H1 (cell line): ENCODE data around the gene KIF26B. TPM values are rescaled to one million over a fixed set of nuclear protein-coding genes. Genes with fewer than 3 reads are reported as not detected.

Experiments used
- CTCF ChIA-PET: fragments of 300-600 bp; sonication (Branson Sonifier 250); formaldehyde crosslinking; loops from one replicate; lab custom pipeline; 2021; ENCODE audit not compliant: partially characterized antibody; lab: Charles Lee
- POLR2A ChIA-PET: fragments of 300-600 bp; sonication (Branson Sonifier 250); formaldehyde crosslinking; loops from one replicate; lab custom pipeline; 2021; ENCODE audit warnings: inconsistent platforms; ENCODE audit not compliant: partially characterized antibody; lab: Charles Lee
- DNase-seq, 2 experiments: peaks; one replicate each; pipeline versions ENCODE4 v3.0.0 to v3.0.0-alpha.2; 2010 to 2022; ENCODE audit warnings: low spot score in 2 of 2, low read depth in 1 of 2, mixed read lengths in 1 of 2
- FAIRE-seq: peaks from 2 replicates; lab custom pipeline; 2011; peaks lifted over from hg19 to GRCh38; lab: Jason Lieb, UNC
- H2AFZ ChIP-seq: 2 replicates; pipeline ENCODE4 v1.8.1; 2012; ENCODE audit warnings: low read length, inconsistent platforms
- H2AK5ac ChIP-seq: 2 replicates; pipeline ENCODE4 v1.6.1; 2013; ENCODE audit warnings: low read depth, low read length
- H2BK120ac ChIP-seq: replicated peaks from 2 replicates; pipeline ENCODE3; 2013; ENCODE audit warnings: low read depth, low read length, inconsistent platforms
- H2BK12ac ChIP-seq: 2 replicates; pipeline ENCODE4 v1.6.1; 2013; ENCODE audit warnings: low read depth, low read length
- H2BK15ac ChIP-seq: 2 replicates; pipeline ENCODE4 v1.6.1; 2013; ENCODE audit warnings: low read length
- H2BK20ac ChIP-seq: 2 replicates; pipeline ENCODE4 v1.6.1; 2013; ENCODE audit warnings: low read length
- H2BK5ac ChIP-seq: 2 replicates; pipeline ENCODE4 v1.6.1; 2013; ENCODE audit warnings: low read depth, low read length
- H3K14ac ChIP-seq: 2 replicates; pipeline ENCODE4 v1.6.1; 2013; ENCODE audit warnings: inconsistent platforms; ENCODE audit not compliant: insufficient read length
- H3K18ac ChIP-seq: 2 replicates; pipeline ENCODE4 v1.6.1; 2013; ENCODE audit warnings: low read length; ENCODE audit errors: extremely low read depth
- H3K23ac ChIP-seq: 2 replicates; pipeline ENCODE4 v1.6.1; 2013; ENCODE audit warnings: inconsistent platforms; ENCODE audit not compliant: insufficient read length
- H3K23me2 ChIP-seq: 2 replicates; pipeline ENCODE4 v1.6.1; 2013; ENCODE audit warnings: low read depth, low read length
- H3K27ac ChIP-seq: 2 replicates; pipeline ENCODE4 v1.6.1; 2011; ENCODE audit warnings: low read depth, low read length, inconsistent platforms
- H3K27me3 ChIP-seq, 4 experiments: replicated peaks in 1 of 4; 1 replicate in 1 of 4; 2 replicates in 3 of 4; pipeline versions ENCODE4 v1.6.1 to v1.8.1; 2011 to 2013; ENCODE audit warnings: low read length in 3 of 4, mild to moderate bottlenecking in 3 of 4, inconsistent platforms in 2 of 4, mixed read lengths in 2 of 4, moderate library complexity in 1 of 4; ENCODE audit not compliant: control insufficient read depth in 3 of 4, insufficient read depth in 3 of 4; ENCODE audit errors: extremely low read depth in 1 of 4
- H3K36me3 ChIP-seq, 4 experiments: 2 replicates each; pipeline versions ENCODE4 v1.6.1 to v1.8.1; 2011 to 2013; ENCODE audit warnings: mild to moderate bottlenecking in 4 of 4, low read length in 3 of 4, moderate library complexity in 2 of 4, control low read depth in 1 of 4, inconsistent platforms in 1 of 4; ENCODE audit not compliant: insufficient read depth in 4 of 4, control insufficient read depth in 2 of 4
- H3K4ac ChIP-seq: replicated peaks from 2 replicates; pipeline ENCODE3; 2013; ENCODE audit warnings: low read length, low read depth, mixed read lengths, inconsistent platforms; ENCODE audit not compliant: insufficient read length
- H3K4me1 ChIP-seq, 4 experiments: replicated peaks in 1 of 4; 1 replicate in 1 of 4; 2 replicates in 3 of 4; pipeline versions ENCODE4 v1.6.1 to v1.8.1; 2011 to 2013; ENCODE audit warnings: low read length in 3 of 4, inconsistent platforms in 2 of 4, mixed read lengths in 1 of 4; ENCODE audit not compliant: insufficient read depth in 4 of 4, control insufficient read depth in 3 of 4
- H3K4me2 ChIP-seq, 2 experiments: 2 replicates each; pipeline versions ENCODE4 v1.6.1 to v1.8.1; 2011 to 2013; ENCODE audit warnings: low read depth in 2 of 2, low read length in 2 of 2, control low read depth in 1 of 2, inconsistent platforms in 1 of 2, mild to moderate bottlenecking in 1 of 2; ENCODE audit not compliant: insufficient read depth in 1 of 2
- H3K4me3 ChIP-seq, 4 experiments: fragments of 200-600, 300-600 bp in 1 of 4; sonication (generic), shearing (Covaris generic), sonication (Bioruptor Twin) in 1 of 4; 2 replicates each; pipeline versions ENCODE4 v1.5.1 to v1.8.1; 2011 to 2016; ENCODE audit warnings: low read length in 4 of 4, low read depth in 3 of 4, control low read depth in 2 of 4, inconsistent platforms in 2 of 4, mild to moderate bottlenecking in 2 of 4, mixed read lengths in 1 of 4, moderate library complexity in 1 of 4; ENCODE audit not compliant: insufficient read depth in 2 of 4; ENCODE audit errors: extremely low read depth in 1 of 4
- H3K56ac ChIP-seq: replicated peaks from 2 replicates; pipeline ENCODE3; 2013; ENCODE audit warnings: low read depth, mild to moderate bottlenecking, mixed read lengths, low read length, inconsistent platforms; ENCODE audit not compliant: insufficient read length
- H3K79me1 ChIP-seq: 2 replicates; pipeline ENCODE4 v1.6.1; 2013; ENCODE audit warnings: low read depth, low read length, control low read depth
- H3K79me2 ChIP-seq, 2 experiments: 2 replicates each; pipeline versions ENCODE4 v1.6.1 to v1.8.1; 2012 to 2013; ENCODE audit warnings: low read length in 2 of 2, mild to moderate bottlenecking in 2 of 2, inconsistent platforms in 1 of 2; ENCODE audit not compliant: insufficient read depth in 2 of 2, control insufficient read depth in 1 of 2
- H3K9ac ChIP-seq, 4 experiments: replicated peaks in 1 of 4; 1 replicate in 1 of 4; 2 replicates in 3 of 4; pipeline versions ENCODE4 v1.6.1 to v1.8.1; 2011 to 2013; ENCODE audit warnings: low read depth in 3 of 4, low read length in 3 of 4, control low read depth in 2 of 4, mild to moderate bottlenecking in 2 of 4, moderate library complexity in 2 of 4, inconsistent platforms in 1 of 4; ENCODE audit errors: extremely low read depth in 1 of 4
- H3K9me3 ChIP-seq, 2 experiments: 2 replicates each; pipeline versions ENCODE4 v1.6.1 to v1.8.1; 2012 to 2013; ENCODE audit warnings: mild to moderate bottlenecking in 2 of 2, moderate library complexity in 2 of 2, control low read depth in 1 of 2, inconsistent platforms in 1 of 2, low read depth in 1 of 2, low read length in 1 of 2, mixed read lengths in 1 of 2; ENCODE audit not compliant: insufficient read depth in 2 of 2
- H4K20me1 ChIP-seq, 2 experiments: replicated peaks in 1 of 2; 2 replicates each; pipeline versions ENCODE3 to v1.8.1; 2011 to 2013; ENCODE audit warnings: inconsistent platforms in 2 of 2, low read length in 2 of 2, mild to moderate bottlenecking in 1 of 2; ENCODE audit not compliant: insufficient read depth in 2 of 2, control insufficient read depth in 1 of 2
- H4K5ac ChIP-seq: 2 replicates; pipeline ENCODE4 v1.6.1; 2013; ENCODE audit warnings: low read length, low read depth, mixed read lengths, inconsistent platforms; ENCODE audit not compliant: insufficient read length
- H4K8ac ChIP-seq: 2 replicates; pipeline ENCODE4 v1.8.0; 2013; ENCODE audit warnings: mild to moderate bottlenecking, moderate library complexity, low read length, inconsistent platforms; ENCODE audit not compliant: insufficient read depth; ENCODE audit errors: extremely low read depth
- H4K91ac ChIP-seq: replicated peaks from 2 replicates; pipeline ENCODE3; 2013; ENCODE audit warnings: low read length, mixed read lengths, inconsistent platforms; ENCODE audit not compliant: insufficient read length
- ATF3 ChIP-seq: IDR thresholded peaks from 2 replicates; pipeline ENCODE4 v1.6.1; 2011; ENCODE audit warnings: low read depth, mild to moderate bottlenecking, low read length; ENCODE audit not compliant: insufficient read depth
- BCL11A ChIP-seq, 2 experiments: IDR thresholded peaks; one replicate each; pipeline ENCODE4 v1.6.1; 2011; ENCODE audit warnings: low read depth in 2 of 2, low read length in 2 of 2, mild to moderate bottlenecking in 2 of 2
- CREB1 ChIP-seq: IDR thresholded peaks from 2 replicates; pipeline ENCODE4 v1.6.1; 2012; ENCODE audit warnings: inconsistent platforms
- FOSL1 ChIP-seq: IDR thresholded peaks from 2 replicates; pipeline ENCODE4 v1.6.1; 2011; ENCODE audit warnings: mild to moderate bottlenecking, low read depth, low read length, moderate library complexity; ENCODE audit not compliant: insufficient read depth
- HDAC6 ChIP-seq: IDR thresholded peaks from one replicate; pipeline ENCODE4 v1.7.1; 2012; ENCODE audit warnings: low read depth, mild to moderate bottlenecking, inconsistent platforms, low read length, moderate library complexity
- JUN ChIP-seq: IDR thresholded peaks from 2 replicates; pipeline ENCODE4 v1.6.1; 2011; ENCODE audit warnings: low read depth, mild to moderate bottlenecking, improper control_type of control experiment, low read length
- MAFK ChIP-seq: IDR thresholded peaks from 2 replicates; pipeline ENCODE4 v1.6.1; 2012; ENCODE audit warnings: low read depth, mild to moderate bottlenecking, improper control_type of control experiment, low read length
- PHF8 ChIP-seq: fragments of 200-600 bp; sonication (generic); conservative IDR thresholded peaks from 2 replicates; pipeline ENCODE4 v1.7.1; 2012; ENCODE audit warnings: low read depth, mild to moderate bottlenecking, inconsistent platforms, low read length, moderate library complexity
- POLR2A ChIP-seq, 2 experiments: IDR thresholded peaks; 1 replicate in 1 of 2; 2 replicates in 1 of 2; pipeline ENCODE4 v1.6.1; 2011; ENCODE audit warnings: low read depth in 2 of 2, low read length in 2 of 2, mild to moderate bottlenecking in 2 of 2; ENCODE audit errors: control extremely low read depth in 1 of 2
- SAP30 ChIP-seq: fragments of 300-600 bp; sonication (generic); IDR thresholded peaks from 2 replicates; pipeline ENCODE4 v1.7.1; 2012; ENCODE audit warnings: low read length, moderate library complexity, mild to moderate bottlenecking, inconsistent platforms; ENCODE audit not compliant: insufficient read depth, insufficient replicate concordance
- SIX5 ChIP-seq: IDR thresholded peaks from 2 replicates; pipeline ENCODE4 v1.6.1; 2011; ENCODE audit warnings: mild to moderate bottlenecking, low read depth, low read length
- SRF ChIP-seq: IDR thresholded peaks from 2 replicates; pipeline ENCODE4 v1.6.1; 2011; ENCODE audit warnings: mild to moderate bottlenecking, low read depth, low read length, moderate library complexity
- TEAD4 ChIP-seq: IDR thresholded peaks from 2 replicates; pipeline ENCODE4 v1.6.1; 2012; ENCODE audit warnings: low read depth, low read length, inconsistent platforms, mixed read lengths
- WGBS, 2 experiments: shearing (Covaris generic) in 1 of 2; methylation state at CpG; one replicate each; pipeline versions ENCODE4 v1.1.6 to v1.1.7; 2013 to 2015; ENCODE audit warnings: low lambda C conversion rate in 2 of 2, mixed read lengths in 2 of 2, inconsistent platforms in 1 of 2, low coverage in 1 of 2, missing lambda C conversion rate in 1 of 2; ENCODE audit not compliant: insufficient replicate concordance in 2 of 2, insufficient coverage in 1 of 2, insufficient read length in 1 of 2; ENCODE audit errors: extremely low coverage in 1 of 2, missing lambda C conversion rate in 1 of 2; 5-methylcytosine and 5-hydroxymethylcytosine counted together
- polyA plus RNA-seq, 7 experiments: library from polyadenylated mRNA; depleted of rRNA in 3 of 7; stranded (reverse) in 5 of 7; unstranded in 2 of 7; fragments of >200 nt in 5 of 7; fragments of 200-250 nt in 2 of 7; gene quantifications; 1 replicate in 5 of 7; 2 replicates in 1 of 7; 4 replicates in 1 of 7; pipeline versions ENCODE4 v1.2.1 to v1.2.3, GENCODE V29; 2011 to 2013; ENCODE audit warnings: missing spikeins in 2 of 7, mixed read lengths in 2 of 7
- total RNA-seq: library from RNA; stranded (reverse); fragmentation: NEBNext Ultra II Directional; extraction: Animal tissue kit (Norgen Biotek cat#: 25700); gene quantifications from 2 replicates; pipeline ENCODE4 v1.2.1, GENCODE V29; 2021
- TF ChIP-seq, protein P1 (sequence below): IDR thresholded peaks from 2 replicates; pipeline ENCODE4 v1.6.1; 2011; ENCODE audit warnings: low read length, improper control_type of control experiment

KIF26B gene
- total and polyA plus RNA-seq, 2 of the 8 experiments (the other 6 are each of a cell fraction or from before 2014, with no cell fraction given) = 0.06 to 0.28 TPM

DNA sequence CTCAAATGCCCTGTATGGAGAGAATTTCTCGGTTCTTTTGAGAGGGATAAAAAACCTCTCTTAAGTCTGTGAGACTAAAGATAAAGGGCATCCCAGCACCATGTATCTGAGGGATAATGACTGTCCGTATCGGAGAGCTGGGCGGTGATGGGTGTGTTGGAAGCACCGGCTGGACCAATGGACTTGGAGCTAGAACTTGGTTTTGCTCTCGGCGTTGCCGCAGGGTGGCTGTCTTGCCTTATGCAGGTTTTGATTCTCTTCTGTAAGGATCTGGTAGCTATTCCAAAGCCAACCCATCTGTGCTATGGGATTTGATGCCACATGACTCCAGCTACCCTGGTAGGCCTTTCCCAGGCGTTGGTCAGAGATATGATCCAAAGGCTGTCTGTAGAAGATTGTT lies 348.8 kb downstream of the KIF26B start:
- Histone ChIP-seq H2BK12ac (no peak overlapping the region), H2BK15ac (no peak overlapping the region), H4K5ac (no peak overlapping the region), H3K27ac (no peak overlapping the region), H3K23me2 (no peaks in the 10 kb centered on the region), H3K18ac (no peak overlapping the region), H3K56ac (no peak overlapping the region), H3K79me2 (no peaks in the 10 kb centered on the region), H4K8ac (no peak overlapping the region), H2AK5ac (no peak overlapping the region), H3K36me3 (no peaks in the 10 kb centered on the region), H3K14ac (no peak overlapping the region), H2BK5ac (no peak overlapping the region), H4K91ac (no peak overlapping the region), H3K79me1 (no peaks in the 10 kb centered on the region), H3K9ac (no peak overlapping the region), H3K4me1 (no peaks in the 10 kb centered on the region), H2BK120ac (no peak overlapping the region), H3K4me3 (no peak overlapping the region), H2BK20ac (no peak overlapping the region), H4K20me1 (no peaks in the 10 kb centered on the region), H2AFZ (no peak overlapping the region), H3K27me3 (no peaks in the 10 kb centered on the region), H3K9me3 (no peaks in the 10 kb centered on the region), H3K4me2 (no peak overlapping the region), H3K23ac (no peak overlapping the region), H3K4ac (no peak overlapping the region)
- FAIRE-seq = no peak
- DNase-seq = no peak
- POLR2A ChIA-PET = interaction anchor here (0.8 kb wide), 1 partner anchor 65 kb away, joined by 3 read pairs; no protein-coding TSS in a partner anchor
- CTCF ChIA-PET = interaction anchor here (0.5 to 2.8 kb wide), 6 partner anchors 10 to 221 kb away, joined by 3 to 18 read pairs (median 3); no protein-coding TSS in a partner anchor
- TF ChIP-seq TEAD4 (no peak), ATF3 (no peak), CREB1 (no peak), BCL11A (IDR thresholded peaks at IDR 0.05; ENCODE audit: low read depth in 2 of 2, low read length in 2 of 2) (no peak), POLR2A (IDR thresholded peaks at IDR 0.05; ENCODE audit: control extremely low read depth in 1 of 2, low read depth in 2 of 2, low read length in 2 of 2) (no peak), JUN (no peak), HDAC6 (no peak), SRF (no peak), FOSL1 (no peak), PHF8 (no peak), SIX5 (no peak), SAP30 (no peak), MAFK (no peak)
- TF ChIP-seq, protein P1, sequence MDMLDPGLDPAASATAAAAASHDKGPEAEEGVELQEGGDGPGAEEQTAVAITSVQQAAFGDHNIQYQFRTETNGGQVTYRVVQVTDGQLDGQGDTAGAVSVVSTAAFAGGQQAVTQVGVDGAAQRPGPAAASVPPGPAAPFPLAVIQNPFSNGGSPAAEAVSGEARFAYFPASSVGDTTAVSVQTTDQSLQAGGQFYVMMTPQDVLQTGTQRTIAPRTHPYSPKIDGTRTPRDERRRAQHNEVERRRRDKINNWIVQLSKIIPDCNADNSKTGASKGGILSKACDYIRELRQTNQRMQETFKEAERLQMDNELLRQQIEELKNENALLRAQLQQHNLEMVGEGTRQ = no peak
- TF ChIP-seq, all 59 proteins: peak for 0
- WGBS, 2 experiments = 95% methylated on average over 9 of the region's 9 CpGs; no CpG with 5 or more reads in 1 of the 2 experiments
